WTC11 (cell line): ENCODE measurements around the gene STX8.

ENCODE experiments used
- CTCF ChIP-seq: fragments of 200-600 bp; IDR thresholded peaks from 2 replicates; pipeline ENCODE4 v1.8.0; 2022; ENCODE audit warnings: antibody characterized with exemption
- KAT7 ChIP-seq: sonication (generic); formaldehyde crosslinking; IDR thresholded peaks from 2 replicates; pipeline ENCODE4 v1.8.1; 2023; ENCODE audit warnings: missing genetic modification reagents, mild to moderate bottlenecking, borderline replicate concordance
- MAX ChIP-seq: sonication (generic); formaldehyde crosslinking; IDR thresholded peaks from 2 replicates; pipeline ENCODE4 v1.8.0; 2022; ENCODE audit warnings: mild to moderate bottlenecking, missing genetic modification reagents
- MXD4 ChIP-seq: fragments of 250-450 bp; sonication (Bioruptor Pico); IDR thresholded peaks from 2 replicates; pipeline ENCODE4 v1.8.0; 2021; ENCODE audit warnings: mild to moderate bottlenecking, moderate library complexity, borderline replicate concordance
- MYBL2 ChIP-seq: sonication (generic); formaldehyde crosslinking; IDR thresholded peaks from 2 replicates; pipeline ENCODE4 v1.8.1; 2023; ENCODE audit warnings: mild to moderate bottlenecking, moderate library complexity, missing genetic modification reagents

- TF ChIP-seq MAX (CRISPR knock-in tag): no peak
- TF ChIP-seq CTCF: no peak
- TF ChIP-seq MYBL2 (CRISPR knock-in tag): no peak
- TF ChIP-seq MXD4 (CRISPR knock-in tag): no peak
- no peak for TF ChIP-seq KAT7 (CRISPR knock-in tag)
These were observed 167.2 kb downstream of the STX8 start for GRCh38 chr17:9408381-9408780.
